Eye (tissue), 1 donor: ENCODE measurements around the gene PPAN.

Experiments used
- DNase-seq: peaks from one replicate; pipeline ENCODE4 v3.0.0-alpha.2; 2015

The PPAN gene

DNA sequence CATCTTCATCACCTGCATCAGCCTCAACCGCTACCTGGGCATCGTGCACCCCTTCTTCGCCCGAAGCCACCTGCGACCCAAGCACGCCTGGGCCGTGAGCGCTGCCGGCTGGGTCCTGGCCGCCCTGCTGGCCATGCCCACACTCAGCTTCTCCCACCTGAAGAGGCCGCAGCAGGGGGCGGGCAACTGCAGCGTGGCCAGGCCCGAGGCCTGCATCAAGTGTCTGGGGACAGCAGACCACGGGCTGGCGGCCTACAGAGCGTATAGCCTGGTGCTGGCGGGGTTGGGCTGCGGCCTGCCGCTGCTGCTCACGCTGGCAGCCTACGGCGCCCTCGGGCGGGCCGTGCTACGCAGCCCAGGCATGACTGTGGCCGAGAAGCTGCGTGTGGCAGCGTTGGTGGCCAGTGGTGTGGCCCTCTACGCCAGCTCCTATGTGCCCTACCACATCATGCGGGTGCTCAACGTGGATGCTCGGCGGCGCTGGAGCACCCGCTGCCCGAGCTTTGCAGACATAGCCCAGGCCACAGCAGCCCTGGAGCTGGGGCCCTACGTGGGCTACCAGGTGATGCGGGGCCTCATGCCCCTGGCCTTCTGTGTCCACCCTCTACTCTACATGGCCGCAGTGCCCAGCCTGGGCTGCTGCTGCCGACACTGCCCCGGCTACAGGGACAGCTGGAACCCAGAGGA is 7.9 kb downstream of the PPAN start:
- DNase-seq: no peak

DNA sequence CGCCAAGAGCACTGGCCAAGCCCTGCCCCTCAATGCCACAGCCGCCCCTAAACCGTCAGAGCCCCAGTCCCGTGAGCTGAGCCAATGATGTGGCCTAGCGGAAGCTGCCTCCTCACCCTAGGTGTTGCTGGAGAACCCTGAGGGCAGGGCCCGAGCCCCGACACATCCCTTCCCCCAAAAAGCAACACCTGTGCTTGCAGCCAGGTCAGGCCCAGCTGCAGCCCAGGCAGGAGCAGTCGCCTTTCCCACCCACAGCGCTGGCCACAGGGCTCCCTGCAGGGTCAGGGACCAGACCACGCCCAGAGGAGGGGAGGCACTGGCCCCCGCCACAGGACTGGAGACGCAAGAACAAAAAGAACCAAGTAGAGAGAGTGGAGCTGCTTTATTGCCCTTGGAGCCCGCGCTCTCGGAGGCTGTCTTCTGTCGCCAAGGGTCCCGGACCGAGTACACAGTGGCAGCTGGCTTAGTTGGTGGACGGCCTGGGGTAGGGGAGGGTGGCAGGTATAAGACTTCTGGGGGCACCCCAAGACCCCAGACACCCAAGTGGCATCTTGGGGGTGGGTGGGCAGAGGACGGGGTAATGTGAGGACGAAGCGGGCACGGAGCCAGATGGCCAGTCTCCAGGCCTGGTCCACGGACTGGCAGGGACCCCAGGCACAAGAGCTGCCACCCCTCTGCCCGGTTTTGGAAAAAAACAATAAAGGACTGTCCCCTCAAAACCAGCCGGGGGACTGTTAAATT is 8.7 kb downstream of the PPAN start:
- no peak for DNase-seq

DNA sequence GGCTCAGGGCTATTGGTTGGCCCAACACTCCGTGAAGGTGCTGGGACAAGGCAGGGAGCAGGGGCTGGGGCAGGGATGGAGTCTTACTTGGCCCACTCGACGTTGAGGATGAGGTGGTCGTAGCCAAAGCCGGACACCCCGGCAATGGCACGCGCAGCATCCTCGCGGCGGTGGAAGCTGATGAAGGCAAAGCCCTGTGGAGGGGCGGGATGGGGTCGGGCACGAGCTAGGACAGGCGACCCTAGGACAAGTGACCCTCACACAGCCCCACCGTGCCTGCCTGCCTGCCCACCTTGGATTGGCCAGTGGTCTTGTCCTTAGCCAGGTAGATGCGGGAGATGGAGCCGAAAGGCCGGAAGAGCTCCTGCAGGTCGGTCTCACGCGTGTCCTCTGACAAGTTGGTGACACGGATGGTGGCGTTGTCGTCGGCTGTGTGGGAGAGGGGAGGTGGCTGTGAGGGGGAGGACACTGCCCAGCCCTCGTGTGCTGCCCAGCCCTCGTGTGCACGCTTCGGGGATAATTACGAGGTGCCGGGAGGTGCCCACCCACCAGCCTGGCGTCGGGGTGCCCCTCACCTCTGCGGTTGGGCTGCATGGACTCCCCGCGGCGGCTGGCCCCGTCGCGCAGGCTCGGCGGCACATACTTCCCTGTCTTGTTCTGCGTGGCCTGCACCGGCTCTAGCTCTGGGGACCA is 9.4 kb downstream of the PPAN start:
- no peak for DNase-seq

DNA sequence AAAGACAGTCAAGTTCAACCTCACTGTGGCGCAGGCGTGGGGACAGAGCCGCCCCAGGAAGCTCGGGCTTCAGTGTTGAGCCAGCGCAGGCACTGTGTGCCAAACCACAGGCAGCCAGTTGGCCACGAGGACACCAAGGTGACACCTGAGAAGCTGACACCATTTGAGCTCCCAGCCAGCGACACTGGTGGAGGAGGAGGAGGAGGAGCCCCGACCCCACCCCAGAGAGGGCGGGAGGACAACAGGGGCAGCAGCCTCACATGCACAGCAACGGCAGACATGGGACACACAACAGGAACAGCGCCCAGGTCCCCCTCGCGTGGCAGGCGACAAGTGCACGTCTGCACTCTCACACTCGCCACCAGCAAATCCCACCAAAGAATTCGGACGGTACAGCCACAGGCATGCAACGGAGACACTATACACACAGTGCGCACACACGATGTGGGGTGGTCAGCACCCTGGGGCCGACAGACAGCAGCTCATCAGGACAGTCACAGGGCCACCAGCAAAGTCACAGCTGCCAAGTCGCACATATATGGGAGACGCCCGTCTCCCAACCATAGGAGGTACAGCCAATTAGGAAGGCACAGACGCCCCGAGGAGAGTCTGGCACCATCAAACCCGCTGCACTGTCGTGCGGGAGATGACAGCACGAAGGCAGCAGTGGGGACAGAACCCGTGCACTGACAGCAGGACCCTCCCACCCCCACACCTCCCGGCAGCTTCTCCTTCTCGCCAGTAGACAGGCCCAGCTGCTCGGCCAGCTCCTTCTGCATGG is 10.1 kb downstream of the PPAN start:
- no peak for DNase-seq

DNA sequence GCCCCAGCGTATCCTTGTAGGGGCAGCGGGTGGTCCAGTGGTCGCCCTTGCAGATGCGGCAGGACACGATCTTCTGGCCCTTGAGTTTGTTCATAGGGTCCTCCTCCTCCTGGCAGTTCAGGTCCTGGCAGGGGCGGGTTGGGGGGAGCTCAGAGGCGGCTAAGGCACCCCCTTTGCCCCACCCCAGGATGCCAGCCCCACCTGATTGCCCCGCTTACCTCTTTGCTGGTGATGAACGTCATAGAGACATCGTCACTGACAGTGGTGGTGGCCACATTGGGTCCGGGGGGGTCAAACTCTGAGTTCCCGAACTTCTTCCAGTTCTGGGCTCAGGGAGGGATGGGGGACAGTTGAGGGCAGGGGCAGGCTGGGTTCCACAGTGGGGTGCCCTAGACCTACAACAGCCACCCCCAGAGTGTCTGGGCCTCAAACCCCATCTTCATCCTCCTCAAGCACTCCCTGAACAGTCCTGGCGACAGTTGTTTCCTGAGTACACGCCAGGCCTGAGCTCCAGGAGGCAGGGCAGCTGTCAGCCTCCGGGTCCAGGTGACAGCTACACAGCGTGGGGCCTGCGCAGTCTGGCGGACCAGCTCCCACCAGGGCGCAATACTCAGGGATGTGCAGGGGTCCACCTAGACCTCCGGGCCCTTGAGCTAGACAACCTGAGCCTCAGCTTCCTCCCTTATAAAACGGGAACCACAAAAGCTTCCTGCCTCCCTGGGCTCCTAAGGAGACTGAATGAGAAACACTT is 10.9 kb downstream of the PPAN start:
- no peak for DNase-seq

DNA sequence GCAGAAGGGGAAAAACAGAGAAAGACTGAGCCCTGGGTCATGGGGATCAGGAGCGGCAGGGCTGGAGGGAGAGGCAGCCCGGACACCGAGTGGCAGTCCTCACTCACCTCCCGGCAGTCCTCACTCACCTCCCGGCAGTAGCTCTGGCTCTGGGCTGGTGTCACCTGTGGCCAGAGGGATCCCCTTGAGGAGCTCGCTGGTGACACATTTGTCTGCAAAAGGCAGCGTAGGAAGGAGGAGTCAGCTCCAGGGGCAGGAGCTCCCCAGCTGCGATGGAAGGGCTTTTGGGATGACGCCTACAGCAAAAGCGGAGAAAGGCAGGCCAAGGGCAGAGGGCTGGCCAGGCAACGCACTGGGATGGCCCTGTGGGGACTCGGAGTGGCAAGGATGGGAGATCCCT is 12.8 kb downstream of the PPAN start:
- DNase-seq: no peak

DNA sequence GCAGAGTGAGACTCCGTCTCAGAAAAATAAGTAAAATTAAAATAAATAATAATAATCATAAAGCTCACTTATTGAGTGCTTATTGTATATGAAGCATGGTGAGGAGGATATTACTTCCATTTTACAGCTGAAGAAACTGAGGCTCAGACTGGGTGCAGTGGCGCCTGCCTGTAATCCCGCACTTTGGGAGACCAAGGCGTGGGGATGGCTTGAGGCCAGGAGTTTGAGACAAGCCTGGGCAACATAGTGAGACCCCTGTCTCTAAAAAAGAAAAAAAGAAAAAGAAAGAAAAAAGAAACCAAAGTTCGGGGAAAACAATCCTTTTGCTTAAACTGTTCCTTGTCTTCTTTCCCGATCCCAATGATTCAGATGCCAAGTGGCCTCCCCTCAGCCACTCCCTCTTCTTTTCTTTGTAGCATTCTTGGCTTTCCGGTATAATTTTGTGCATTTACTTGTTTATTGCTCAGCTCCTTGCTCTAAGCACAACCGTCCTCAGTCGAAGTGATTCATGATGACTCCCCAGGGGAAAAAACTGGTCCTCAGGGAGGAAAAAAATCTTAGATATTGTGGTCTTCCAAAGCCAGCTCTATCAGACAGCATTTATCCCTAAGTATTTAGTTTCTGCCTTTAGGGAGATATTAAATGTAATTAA is 14.5 kb downstream of the PPAN start:
- DNase-seq: no peak

DNA sequence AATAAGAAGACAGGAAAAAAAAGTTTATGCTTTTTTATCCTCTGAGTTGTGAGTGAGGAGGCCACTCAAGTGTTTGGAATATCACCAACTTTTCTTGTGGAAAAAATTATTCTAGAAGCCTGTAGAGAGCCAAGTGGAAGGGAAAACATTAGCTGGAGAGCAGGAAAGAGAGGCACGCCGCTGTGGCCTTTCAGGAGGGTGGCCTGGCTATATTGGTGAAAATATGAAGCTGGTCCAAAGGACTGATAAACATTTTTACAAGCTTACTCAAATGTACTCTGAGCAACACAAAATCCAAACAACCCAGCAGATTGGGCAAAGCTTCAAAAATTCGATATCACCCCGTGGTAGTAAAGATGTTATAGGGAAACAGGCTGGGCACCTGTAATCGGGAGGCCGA is 15.9 kb downstream of the PPAN start:
- DNase-seq: no peak

DNA sequence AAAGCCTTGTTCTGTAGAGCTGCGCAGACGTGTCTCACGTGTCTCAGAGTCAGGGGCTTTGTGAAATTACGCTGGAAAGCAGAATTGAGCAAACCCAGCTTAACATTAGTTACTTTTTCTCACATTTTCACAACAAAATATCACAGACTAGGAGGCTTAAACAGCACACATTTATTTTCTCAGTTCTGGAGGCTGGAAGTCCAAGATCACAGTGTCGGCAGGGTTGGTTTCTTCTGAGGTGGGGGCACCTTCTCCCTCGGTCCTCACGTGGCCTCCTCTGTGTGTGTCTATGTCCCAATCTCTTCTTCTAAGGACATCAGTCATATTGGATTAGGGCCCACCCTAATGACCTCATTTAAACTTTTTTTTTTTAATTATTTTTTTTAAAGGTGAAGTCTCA is 18.3 kb downstream of the PPAN start:
- DNase-seq: no peak

DNA sequence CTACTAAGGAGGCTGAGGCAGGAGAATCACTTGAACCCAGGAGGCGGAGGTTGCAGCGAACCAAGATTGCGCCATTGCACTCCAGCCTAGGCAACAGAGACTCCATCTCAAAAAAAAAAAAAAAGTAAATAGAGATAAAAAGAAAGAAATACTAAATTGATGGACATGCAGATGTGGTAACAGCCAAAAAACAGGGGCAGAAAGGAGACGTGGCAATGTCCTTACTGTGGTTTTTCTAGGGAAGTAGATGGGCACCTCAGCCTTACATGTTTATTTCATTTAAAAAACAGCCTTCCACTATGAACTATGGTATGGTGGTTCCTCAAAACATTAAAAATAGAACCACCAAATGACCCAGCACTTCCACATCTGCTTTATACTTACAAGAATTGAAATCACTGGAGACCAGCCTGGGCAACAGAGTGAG is 20.1 kb downstream of the PPAN start:
- DNase-seq: no peak

DNA sequence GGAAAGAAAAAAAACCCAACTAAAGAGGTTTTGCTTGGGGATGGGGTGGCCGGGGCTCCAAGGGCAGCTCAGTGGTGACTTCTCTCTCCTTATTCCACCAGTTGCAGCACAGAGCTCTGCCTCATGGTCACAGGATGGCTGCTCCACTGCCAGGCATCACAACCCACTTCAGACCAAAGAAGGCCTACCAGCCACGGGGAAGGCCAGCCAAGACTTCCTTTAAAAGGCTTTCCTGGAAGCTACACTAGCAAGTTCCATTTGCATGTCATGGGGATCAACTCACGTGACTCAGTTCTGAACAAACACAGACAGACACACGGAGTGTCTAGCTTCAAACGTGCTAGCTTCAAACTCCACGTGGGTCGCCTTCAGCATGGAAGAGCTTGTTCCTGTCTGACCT is 26.7 kb downstream of the PPAN start:
- DNase-seq: no peak

DNA sequence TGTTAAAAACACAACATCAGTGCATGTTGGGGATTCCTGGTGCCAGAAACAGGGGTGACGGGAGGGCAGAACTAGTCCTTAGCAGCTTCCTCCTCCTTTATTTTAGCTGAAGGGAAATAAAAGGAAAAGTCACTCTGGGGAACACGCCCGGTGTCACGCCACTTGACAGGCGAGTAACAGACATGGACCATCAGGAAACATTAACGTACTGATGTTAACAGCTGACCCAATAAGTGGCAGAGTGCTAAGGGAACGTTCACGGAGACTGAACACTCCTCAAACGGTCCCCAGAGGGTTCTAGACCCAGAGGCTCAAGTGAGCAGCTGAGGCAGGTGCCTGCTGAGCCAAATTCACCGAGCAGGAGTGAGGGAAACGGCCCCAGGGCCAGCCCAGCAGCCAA is 27.4 kb downstream of the PPAN start:
- peak; percentile 65 for DNase-seq

DNA sequence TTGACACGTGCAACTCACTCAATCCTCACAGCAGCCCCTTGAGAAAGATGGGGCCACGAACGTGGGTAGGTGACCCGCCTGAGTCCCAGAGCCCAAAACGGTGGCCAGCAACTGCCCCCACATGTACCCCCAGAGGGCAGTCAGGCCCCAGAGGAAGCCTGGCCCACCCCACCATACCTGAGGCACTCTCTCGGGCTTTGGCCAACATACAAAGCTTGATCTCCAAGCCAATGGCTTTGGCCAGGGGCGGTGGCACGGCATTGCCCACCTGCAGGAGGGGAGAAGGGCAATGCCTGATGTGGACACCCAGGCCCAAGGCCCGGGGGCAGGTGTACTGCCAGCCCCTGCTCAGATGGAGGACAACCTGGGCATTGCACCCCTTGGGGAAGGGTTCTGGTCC is 27.9 kb downstream of the PPAN start:
- DNase-seq: no peak

DNA sequence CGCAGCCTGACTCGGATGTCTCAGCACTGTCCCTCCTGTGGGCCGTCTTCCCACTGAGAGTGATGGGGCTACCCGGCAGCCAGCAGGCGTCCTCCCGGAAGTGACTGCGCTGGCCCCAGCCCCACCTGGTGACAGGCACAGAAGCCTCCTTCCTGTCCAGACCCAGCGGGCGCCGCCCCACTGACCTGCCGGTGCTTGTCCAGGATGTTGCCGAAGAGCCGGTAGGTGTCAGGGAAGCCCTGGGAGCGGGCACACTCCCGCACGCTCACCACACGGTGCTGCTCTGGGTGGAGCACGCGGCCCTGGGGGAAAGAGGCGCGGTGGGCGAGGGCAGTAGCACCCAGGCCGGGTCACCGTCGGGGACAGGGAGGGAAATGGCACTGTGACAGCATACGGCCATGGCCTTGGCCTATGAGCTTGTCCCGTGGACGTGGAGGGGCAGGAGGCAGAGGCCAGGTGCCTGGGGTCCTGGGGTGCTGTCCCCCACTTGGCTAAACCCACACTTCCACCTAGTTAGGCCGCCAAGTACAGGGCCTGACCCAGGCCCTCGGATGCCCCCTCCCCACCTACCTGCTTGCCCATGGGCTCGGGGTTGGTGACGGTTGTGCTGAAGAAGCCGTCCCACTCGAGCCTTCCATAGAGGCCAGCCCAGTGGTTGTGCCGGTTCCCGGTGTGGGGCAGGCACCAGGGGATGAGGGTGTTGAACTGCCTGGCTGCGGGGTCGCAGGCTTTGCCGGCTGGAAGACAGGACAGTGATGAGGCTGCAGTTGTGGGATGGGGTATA is 29.6 kb downstream of the PPAN start:
- no peak for DNase-seq

DNA sequence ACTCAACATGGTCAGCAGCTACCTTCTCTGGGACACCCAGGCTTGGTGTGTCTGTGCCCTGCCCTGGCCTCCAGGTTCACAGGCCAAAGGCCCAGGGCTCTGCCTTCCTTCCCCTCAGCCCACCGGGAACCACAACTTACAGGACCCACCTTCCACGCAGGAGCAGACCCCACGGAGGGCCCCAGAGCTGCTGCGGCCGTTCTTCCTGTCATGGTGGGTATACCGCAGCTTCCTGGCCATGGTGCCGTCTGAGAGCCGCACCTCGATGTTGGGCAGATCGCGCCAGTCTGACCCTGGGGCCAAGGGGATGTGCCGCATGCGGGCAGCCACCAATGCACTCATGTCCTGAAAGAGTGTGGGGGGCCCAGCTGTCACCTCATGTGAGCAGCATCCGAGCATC is 30.8 kb downstream of the PPAN start:
- DNase-seq: no peak

DNA sequence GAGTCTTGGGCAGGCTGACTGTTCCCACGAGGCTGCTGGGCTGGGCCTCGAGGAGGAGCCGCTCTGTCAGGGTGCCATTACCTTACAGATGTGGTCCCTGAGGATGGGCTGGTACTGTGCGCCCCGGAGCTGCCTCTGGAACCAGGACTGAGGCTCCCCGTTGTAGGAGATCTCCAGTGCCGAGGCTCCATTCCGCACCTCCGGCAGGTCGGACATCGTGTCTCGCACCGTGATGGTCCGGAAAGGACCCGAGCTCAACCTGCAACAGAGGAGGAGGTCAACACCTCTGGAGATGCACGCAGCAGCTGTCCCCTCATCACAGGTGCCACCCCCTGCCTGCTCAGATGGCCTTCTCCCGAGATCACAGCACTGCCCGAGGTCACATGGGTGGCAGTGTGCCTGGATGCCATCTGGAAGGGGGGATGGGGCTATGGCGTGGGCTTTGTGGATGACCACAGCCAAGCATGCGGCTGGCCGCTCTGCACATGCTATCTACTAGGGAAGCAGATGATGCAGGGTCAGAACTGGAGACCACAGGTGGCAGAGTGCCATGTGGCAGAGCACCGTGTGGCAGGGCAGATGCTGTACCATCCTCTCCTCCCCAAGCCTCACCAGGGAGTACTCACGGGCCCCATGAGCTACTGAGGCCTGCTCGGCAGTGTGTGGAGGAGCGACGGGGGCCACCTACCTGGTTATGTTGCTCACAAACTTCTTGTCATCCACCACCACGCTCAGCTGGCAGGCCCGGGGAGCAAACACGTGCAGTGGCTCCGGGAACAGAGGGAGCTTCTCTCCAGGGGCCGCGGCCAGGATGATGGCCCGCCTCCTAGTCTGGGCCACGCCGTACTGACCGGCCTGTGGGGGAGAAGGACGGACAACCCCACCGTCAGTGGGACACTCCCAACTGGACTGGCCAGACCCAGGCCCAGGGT is 31.9 kb downstream of the PPAN start:
- DNase-seq: no peak

DNA sequence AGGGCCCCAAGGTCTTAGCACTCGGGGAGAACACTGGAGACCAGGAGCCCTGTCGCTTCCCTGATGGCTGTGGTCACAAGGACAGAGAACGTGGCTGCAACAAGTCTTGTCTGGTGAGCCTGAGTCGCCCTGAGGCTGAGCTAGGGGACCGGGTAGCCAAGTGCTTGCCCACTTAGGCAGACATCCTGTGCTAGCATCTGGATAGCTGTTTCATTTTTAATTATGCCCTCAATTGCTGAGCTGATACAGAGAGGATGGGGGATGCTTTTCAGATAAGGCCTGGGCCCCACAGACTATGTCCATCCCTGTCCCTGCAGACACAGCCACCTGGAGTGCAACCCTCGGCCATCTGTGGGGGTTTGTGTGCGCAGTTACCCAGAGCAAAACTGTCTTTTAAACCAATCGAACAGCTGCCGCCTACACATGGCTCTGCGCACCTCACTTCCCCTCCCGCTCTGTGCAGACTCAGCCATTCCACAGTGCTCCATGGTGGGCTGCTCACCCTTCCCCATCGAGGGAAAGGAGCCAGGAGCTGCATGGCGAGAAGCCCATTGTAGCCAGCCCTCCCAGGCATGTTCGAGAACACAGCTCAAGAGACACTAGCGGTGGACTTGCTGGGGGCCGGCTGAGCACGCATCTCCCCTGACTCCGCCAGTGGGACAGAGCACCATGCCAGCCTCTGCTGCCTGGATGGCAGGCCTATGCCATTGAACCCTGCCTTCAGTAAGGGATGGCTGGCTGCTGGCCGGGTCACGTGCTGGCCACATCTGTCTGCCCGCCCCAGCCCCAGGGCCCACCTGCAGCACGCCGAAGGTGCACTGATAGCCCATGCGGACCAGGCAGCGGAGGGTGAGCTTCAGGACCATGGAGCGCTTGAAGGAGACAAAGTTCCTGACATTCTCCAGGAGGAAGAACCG is 33.0 kb downstream of the PPAN start:
- peak; percentile 10 for DNase-seq

DNA sequence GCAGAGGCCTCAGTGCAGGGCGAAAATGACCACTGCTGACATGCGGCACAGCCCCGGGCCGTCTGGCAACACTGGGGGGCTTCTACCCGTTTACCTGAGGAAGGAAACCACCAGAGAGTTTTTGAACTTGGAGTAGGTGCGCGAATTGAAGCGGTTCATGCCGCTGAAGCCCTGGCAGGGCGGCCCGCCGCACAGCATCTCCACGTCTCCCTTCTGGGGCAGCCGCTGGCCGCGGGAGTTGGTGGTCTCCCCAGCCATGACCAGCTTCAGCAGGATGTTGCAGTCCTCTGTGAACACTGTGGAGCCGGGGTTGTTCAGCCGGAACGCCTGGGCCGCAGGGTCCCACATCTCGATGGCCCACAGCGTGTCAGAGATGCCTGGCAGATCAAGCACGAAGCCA is 33.8 kb downstream of the PPAN start:
- DNase-seq: no peak

DNA sequence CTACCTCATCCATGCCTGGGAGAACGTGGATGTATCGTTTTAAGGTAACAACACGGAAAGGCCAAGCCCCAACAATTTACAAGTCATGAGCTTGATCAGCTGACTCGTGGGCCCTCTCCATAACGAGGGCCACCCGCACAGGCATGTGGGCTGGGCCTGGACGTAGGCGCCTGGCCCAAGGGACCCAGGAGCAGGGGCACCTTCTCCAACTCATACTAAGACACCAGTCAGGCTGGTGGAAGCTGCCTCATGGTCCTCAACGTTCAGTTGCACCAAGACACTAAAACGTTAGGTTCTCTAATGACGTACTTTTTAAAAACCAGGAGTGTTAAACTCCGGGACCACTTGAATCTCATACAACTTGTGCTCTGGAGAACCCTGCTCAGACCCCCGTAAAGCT is 35.3 kb downstream of the PPAN start:
- no peak for DNase-seq
